Type B pancreatic cell (in vitro differentiated cells): ENCODE measurements around the gene GLIPR2. TPM values are rescaled to one million over a fixed set of nuclear protein-coding genes. Genes with fewer than 3 reads are reported as not detected.

Experiments
- DNase-seq: peaks from one replicate; pipeline ENCODE4 v3.0.0; 2021; ENCODE audit warnings: mixed read lengths; ENCODE audit not compliant: unreplicated experiment; ENCODE audit errors: extremely low spot score
- H3K27ac Mint-ChIP-seq: 2 replicates; pipeline ENCODE4 v1.8.0; 2021; ENCODE audit warnings: mild to moderate bottlenecking, mixed read lengths
- H3K27me3 Mint-ChIP-seq: 2 replicates; pipeline ENCODE4 v1.8.0; 2021; ENCODE audit warnings: mixed read lengths
- H3K36me3 Mint-ChIP-seq: 2 replicates; pipeline ENCODE4 v1.8.0; 2021; ENCODE audit warnings: mixed read lengths
- H3K4me1 Mint-ChIP-seq: one replicate; pipeline ENCODE4 v1.8.0; 2021; ENCODE audit warnings: mixed read lengths; ENCODE audit not compliant: unreplicated experiment
- H3K4me3 Mint-ChIP-seq: 2 replicates; pipeline ENCODE4 v1.8.0; 2021; ENCODE audit warnings: mild to moderate bottlenecking, mixed read lengths
- H3K9me3 Mint-ChIP-seq: 2 replicates; pipeline ENCODE4 v1.8.0; 2021; ENCODE audit warnings: mixed read lengths
- CTCF ChIP-seq: fragments of 200-600 bp; sonication (generic); conservative IDR thresholded peaks from 2 replicates; pipeline ENCODE4 v1.5.0; 2021; ENCODE audit warnings: antibody characterized with exemption, mild to moderate bottlenecking
- total RNA-seq: library from RNA; stranded (reverse); gene quantifications from 2 replicates; pipeline ENCODE4 v1.2.1, GENCODE V29; 2021; ENCODE audit warnings: low replicate concordance

The GLIPR2 gene
- total RNA-seq, 1 donor from 2014 or later = 17.8 TPM

DNA sequence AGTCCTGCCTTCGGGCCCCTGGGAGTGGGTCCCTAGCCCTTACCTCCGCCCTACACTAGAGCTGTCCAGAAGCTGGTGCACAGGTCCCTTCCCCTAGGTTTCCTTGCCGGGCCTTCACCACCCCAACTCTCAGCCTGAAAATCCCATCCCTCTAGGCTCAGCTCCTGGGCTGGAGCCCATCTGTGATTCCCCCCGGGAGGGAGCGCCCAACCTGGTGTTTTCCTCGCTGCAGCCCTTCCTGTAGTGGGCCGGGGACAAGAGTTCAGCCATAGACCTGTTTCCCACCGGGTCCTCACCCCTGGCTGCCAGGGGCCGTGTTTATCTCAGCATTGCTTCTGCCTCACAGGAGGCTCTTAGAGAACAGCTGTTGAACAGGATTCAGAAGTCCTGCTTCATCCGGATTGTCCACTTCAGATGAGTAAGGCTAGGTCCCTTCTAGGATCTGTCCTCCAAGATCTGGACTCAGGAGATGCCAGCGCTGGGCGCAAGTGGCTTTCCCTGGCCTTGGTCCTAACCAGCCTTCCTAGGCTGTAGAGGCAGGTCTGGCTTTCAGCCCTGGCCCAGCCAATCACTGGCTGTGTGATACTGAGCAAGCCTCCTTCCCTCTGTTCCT lies 965 bp downstream of the GLIPR2 start:
- no peaks in the 10 kb centered on the region for H3K36me3 Mint-ChIP-seq
- TF ChIP-seq CTCF = no peak
- no peaks in the 10 kb centered on the region for H3K9me3 Mint-ChIP-seq
- H3K27ac Mint-ChIP-seq = peak overlapping the region; percentile 82
- peaks cover 26% of the 10 kb centered on the region for H3K4me1 Mint-ChIP-seq
- H3K4me3 Mint-ChIP-seq = peak overlapping the region; percentile 94
- peaks cover 53% of the 10 kb centered on the region for H3K27me3 Mint-ChIP-seq
- DNase-seq = no peak

DNA sequence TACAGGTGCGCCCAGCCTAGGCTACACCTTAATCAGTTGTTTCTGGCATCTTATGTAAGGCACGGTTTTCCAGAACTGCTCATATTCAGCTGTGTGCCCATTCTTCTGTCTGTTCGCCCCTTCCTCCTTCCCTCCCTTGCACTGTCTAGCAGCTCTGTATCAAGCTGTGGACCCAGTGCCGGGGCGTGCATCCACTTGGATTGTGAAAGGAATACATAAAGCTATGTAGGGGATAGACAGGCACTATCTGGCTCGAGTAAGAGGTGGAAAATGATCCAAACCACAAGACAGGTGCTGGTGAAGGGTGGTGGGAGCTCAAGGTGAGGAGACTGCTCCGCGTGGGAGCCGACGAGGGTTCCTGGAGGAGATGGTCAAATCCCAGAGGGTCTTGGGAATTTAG lies 2.0 kb downstream of the GLIPR2 start:
- Mint-ChIP-seq H3K27ac (no peak overlapping the region), H3K27me3 (peaks cover 50% of the 10 kb centered on the region), H3K9me3 (no peaks in the 10 kb centered on the region), H3K36me3 (no peaks in the 10 kb centered on the region), H3K4me1 (peaks cover 26% of the 10 kb centered on the region), H3K4me3 (peak overlapping the region; percentile 33)
- no peak for TF ChIP-seq CTCF
- DNase-seq = no peak

DNA sequence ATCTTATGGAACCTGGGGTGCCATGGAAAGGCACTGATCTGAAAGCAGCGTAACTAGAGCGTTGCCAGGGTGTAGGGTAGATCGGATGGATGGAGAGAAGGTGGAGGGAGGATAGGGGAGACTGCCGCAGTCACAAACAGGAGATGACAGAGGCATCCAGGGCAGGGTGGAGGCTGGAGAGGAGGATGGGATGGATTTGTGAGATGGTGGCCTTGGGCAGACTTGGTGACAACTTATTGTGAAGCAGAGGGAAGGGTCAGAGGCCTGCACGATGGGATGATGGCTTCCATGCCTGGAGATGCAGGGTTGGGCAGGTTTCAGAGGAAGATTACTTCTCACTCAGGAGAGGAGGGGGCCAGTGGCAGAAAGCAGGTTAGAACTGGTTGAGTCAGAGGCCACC lies 2.4 kb downstream of the GLIPR2 start:
- no peak overlapping the region for H3K27ac Mint-ChIP-seq
- H3K4me1 Mint-ChIP-seq = peaks cover 26% of the 10 kb centered on the region
- no peaks in the 10 kb centered on the region for H3K9me3 Mint-ChIP-seq
- TF ChIP-seq CTCF = no peak
- H3K4me3 Mint-ChIP-seq = no peak overlapping the region
- H3K36me3 Mint-ChIP-seq = no peaks in the 10 kb centered on the region
- DNase-seq = no peak
- H3K27me3 Mint-ChIP-seq = peaks cover 46% of the 10 kb centered on the region

DNA sequence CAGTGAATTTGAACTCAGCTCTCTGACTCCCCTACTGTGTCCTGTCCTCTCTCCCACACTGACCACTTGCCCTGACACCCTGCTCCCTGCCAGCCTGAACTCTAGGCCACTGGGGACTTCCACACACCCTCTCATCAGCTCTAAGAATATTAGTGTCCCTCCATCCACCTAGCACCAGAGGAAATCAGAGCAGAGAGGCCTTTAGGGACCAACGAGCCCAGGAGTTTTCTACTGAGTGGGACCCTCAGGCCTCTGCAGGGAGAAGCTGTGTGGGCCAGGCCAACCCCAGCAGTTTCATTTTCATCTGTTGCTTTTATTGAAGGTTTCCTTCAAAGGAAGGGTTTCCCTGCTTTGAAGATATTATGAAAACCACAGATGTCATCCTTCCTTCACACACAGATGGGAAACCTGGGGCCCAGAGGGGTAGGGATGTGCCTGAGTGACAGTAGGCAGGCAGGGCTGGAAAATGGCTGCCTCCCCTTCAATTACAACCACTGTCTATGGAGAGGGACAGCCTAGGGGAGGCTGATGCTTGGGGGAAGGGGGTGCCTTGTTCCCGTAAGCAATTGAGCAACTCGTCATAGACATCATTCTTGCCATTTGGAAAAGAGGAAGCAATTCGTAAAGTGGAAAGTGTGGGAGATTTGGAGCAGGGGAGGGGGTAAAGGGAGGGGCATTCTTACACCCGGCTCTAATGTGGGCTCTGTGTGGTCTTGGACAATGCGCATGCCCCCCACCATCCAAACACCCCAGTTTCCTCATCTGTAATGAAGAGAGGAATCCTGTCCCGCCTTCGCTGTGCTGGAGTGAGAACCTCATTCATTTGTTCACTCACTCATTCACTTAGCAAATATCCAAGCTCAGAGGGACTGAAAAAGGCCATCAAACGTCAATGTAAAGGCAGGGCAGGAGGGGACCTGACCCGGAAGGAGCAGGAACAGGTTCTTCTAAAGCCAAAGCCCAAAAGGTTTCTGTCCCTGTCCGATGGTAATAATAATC lies 3.9 kb downstream of the GLIPR2 start:
- Mint-ChIP-seq H3K36me3 (peaks cover 2% of the 10 kb centered on the region), H3K27ac (peak overlapping the region; percentile 21), H3K4me3 (no peak overlapping the region), H3K9me3 (peaks cover 2% of the 10 kb centered on the region), H3K27me3 (peaks cover 35% of the 10 kb centered on the region), H3K4me1 (peaks cover 26% of the 10 kb centered on the region)
- no peak for TF ChIP-seq CTCF
- DNase-seq = no peak

- DNase-seq = no peak
- Mint-ChIP-seq H3K4me3 (no peak overlapping the region), H3K27ac (no peak overlapping the region), H3K4me1 (peaks cover 26% of the 10 kb centered on the region), H3K27me3 (peaks cover 27% of the 10 kb centered on the region), H3K36me3 (peaks cover 10% of the 10 kb centered on the region), H3K9me3 (peaks cover 6% of the 10 kb centered on the region)
- peak; percentile 17 for TF ChIP-seq CTCF
Measured at GRCh38 chr9:36141288-36141687, 4.8 kb downstream of the GLIPR2 start.
